Effector CD4-positive, alpha-beta T cell (primary cell): ENCODE measurements around the gene MRPL50.

Source experiments
- DNase-seq: peaks from one replicate; pipeline ENCODE4 v3.0.0-alpha.2; 2020

Gene MRPL50

GRCh38 chr9:101372327-101373118 is 25.9 kb downstream of the MRPL50 start:
- DNase-seq, result no peak

GRCh38 chr9:101371813-101372212 is 26.6 kb downstream of the MRPL50 start:
- DNase-seq, result no peak

- no peak for DNase-seq
Measured at GRCh38 chr9:101369884-101370531, 28.4 kb downstream of the MRPL50 start.

GRCh38 chr9:101369286-101369685 is 29.1 kb downstream of the MRPL50 start:
- no peak for DNase-seq

- no peak for DNase-seq
Measured at GRCh38 chr9:101367323-101367722, 31.1 kb downstream of the MRPL50 start.

- DNase-seq, result no peak
Measured at GRCh38 chr9:101366038-101366756, 32.2 kb downstream of the MRPL50 start.

GRCh38 chr9:101365181-101365580 is 33.2 kb downstream of the MRPL50 start:
- DNase-seq, result no peak

- DNase-seq, result no peak
Measured at GRCh38 chr9:101362450-101362849, 36.0 kb downstream of the MRPL50 start.

GRCh38 chr9:101360647-101361046 is 37.8 kb downstream of the MRPL50 start:
- DNase-seq, result no peak

- DNase-seq, result no peak
Measured at GRCh38 chr9:101359679-101360078, 38.7 kb downstream of the MRPL50 start.

- no peak for DNase-seq
Measured at GRCh38 chr9:101356619-101357018, 41.8 kb downstream of the MRPL50 start.

- no peak for DNase-seq
Measured at GRCh38 chr9:101354765-101355708, 43.4 kb downstream of the MRPL50 start.

GRCh38 chr9:101354143-101354764 is 44.2 kb downstream of the MRPL50 start:
- DNase-seq, result no peak

GRCh38 chr9:101353683-101354082 is 44.7 kb downstream of the MRPL50 start:
- no peak for DNase-seq

- no peak for DNase-seq
Measured at GRCh38 chr9:101352892-101353463, 45.4 kb downstream of the MRPL50 start.

GRCh38 chr9:101350285-101350684 is 48.1 kb downstream of the MRPL50 start:
- DNase-seq, result no peak

- no peak for DNase-seq
Measured at GRCh38 chr9:101342595-101342994, 55.8 kb downstream of the MRPL50 start.

GRCh38 chr9:101341958-101342357 is 56.5 kb downstream of the MRPL50 start:
- no peak for DNase-seq
